ENCODE data around the gene FAM24A. TPM values are rescaled to one million over a fixed set of nuclear protein-coding genes. Genes with fewer than 3 reads are reported as not detected.

FAM24A gene
- total RNA-seq, 1 experiment from 2014 or later: not detected

GRCh38 chr10:122930140-122930539, 19.7 kb downstream of the FAM24A start:
- DNase-seq (ENCODE audit: low spot score): no peak

DNA sequence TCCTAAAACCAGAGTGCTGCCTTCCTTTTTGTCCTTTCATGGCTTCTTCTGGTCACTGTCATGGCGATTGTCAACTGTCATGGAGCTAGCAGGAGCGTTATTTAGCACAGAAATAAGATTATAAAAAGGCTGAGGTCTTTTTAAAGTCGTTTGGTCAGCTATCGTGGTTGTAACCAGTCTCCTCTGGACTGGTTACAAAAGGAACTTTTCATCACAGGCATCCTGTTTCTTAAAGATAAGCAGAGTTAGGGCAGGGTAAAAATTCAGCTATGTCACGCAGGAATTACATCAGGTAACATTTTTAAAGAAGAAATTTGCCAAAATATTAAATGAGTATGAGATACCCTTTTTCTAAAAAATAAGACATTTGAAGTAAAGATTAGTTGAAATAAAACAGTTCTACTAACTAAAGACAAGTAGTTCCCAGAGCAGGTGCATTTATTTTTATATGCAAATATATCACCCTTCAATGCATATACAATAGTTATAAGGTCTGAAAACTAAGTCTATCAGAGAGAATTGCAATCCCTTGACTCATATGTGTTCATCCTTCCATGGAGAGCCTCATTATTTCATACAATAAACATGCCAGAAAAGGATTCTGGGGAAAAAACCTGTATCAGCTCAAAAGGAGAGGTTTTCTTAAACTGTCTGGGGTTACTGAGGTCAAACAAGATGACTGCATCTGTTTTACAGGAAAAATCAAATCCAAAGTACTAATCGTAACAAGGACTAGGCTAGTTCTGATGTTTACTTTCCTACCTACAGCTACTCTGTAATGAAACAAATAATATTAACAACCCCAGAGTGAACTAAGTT, 20.9 kb downstream of the FAM24A start:
- no peak for DNase-seq (ENCODE audit: low spot score)

GRCh38 chr10:122939133-122939855, 28.9 kb downstream of the FAM24A start:
- DNase-seq (ENCODE audit: low spot score): no peak

GRCh38 chr10:122939856-122940543, 29.6 kb downstream of the FAM24A start:
- no peak for DNase-seq (ENCODE audit: low spot score)

GRCh38 chr10:122949296-122949695, 38.9 kb downstream of the FAM24A start:
- no peak for DNase-seq (ENCODE audit: low spot score)

DNA sequence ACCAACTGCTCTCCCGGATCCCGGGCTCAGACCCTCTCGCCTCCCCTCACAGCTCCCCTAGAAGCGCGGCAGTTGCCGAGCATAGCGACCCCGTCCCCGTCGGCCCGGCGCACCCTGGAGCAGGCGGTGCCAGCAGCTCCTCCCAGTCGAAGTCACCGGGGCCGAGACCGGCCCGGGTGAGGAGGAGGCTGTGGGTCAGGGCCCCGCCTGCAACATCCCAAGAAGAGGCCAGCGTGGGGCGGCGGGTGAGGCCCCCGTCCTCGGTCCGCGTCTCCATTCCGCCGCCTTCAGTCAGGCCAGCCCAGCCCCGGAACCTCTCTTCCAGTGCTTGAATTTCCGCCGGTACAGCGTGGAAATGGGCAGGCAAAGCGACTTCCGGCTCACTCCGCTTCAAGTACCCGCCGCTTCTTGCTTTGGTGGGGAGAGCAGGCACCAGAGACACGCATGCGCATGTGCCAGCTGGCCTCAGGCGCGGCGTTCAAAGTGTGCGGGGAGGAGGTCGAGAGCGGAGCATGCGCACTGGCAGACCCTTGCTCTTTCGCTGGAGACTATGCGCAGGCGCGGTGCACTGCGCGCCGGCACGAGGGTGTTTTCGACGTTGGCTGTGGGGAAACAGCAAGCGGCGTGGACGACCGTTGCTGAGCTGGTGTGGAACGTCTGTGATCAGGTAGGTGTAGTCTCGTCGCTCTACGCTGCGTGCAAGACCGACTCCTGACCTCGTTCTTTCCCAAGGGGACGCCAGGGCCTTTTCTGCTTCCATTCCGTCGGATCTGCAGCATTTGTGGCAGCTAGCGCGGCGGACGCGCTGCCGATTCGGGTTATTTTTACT, 43.7 kb downstream of the FAM24A start, which contains the start of gene C10orf88:
Gene C10orf88, minus strand, starts transcription at position 326 of the 829 bp plus-strand sequence. Its CDS starts 49 bp downstream, at position 277.
- peak; percentile 95 for DNase-seq (ENCODE audit: low spot score)

DNA sequence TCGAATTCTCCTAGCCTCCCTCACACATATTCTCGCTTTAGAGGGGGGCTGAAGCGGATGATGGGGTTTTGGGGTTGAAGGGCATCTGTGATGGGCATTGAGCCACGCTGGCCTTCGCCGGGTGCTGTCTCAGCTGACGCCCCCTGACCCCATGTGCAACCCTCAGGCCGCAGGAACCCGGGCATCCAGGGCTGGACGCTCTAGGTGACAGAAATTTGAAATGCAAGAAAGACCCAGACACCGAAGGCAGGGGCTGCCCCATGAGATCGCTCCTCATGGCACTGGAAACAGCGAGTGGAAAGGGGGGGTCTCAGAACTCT, 44.3 kb downstream of the FAM24A start:
- DNase-seq (ENCODE audit: low spot score): no peak

DNA sequence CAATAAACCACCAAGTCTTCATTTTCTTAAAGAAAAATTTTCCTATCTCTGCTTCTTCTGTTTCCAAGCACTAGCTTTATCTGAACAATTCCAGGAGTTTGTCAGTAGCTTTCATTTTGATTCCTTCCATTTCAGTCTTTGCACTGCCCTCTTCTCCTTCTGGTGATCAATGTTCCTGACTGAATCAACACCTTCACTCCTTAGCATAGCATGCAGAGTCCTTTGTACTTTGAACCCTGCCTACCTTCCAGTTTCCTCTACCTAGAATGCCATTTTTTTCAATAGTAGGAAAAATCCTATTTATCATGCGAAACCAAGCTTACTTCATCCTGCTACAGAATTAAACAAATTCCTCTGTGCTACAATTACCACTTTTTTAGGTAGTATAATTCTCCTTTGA, 45.5 kb downstream of the FAM24A start:
- peak; percentile 2 for DNase-seq (ENCODE audit: low spot score)

- no peak for DNase-seq (ENCODE audit: low spot score)
These were observed 47.1 kb downstream of the FAM24A start for GRCh38 chr10:122957474-122957873.

DNA sequence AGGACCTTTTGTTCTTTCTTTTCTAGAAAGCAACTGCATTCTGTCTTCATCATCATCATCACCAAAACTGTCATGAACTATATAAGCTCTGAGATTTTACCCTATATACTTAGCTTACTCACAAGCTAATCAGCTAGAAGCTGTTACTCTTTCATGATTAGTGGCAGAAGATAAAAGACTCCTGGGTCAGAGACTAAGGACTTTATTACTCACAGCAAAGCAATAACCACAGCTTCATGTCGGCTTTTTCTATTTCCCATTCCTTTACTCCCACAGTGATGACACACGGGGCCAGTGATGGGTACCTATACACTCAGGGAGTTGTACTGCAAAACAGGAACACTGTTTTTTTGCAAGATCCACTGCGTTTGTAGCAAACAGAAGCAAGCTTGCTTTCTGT, 52.0 kb downstream of the FAM24A start:
- no peak for DNase-seq (ENCODE audit: low spot score)

Other genes starting within 250 kb of the FAM24A start
- not detected in 2 replicates for gene C10orf120, start 210.8 kb upstream of the FAM24A start, total RNA-seq (2014; rRNA removed; shearing (Covaris generic))
- gene CUZD1, start 64.8 kb upstream of the FAM24A start, total RNA-seq (2014; rRNA removed; shearing (Covaris generic)): not detected in 2 replicates
- not detected in 2 replicates for gene FAM24B, start 31.0 kb upstream of the FAM24A start, total RNA-seq (2014; rRNA removed; shearing (Covaris generic))
- gene C10orf88, start 43.6 kb downstream of the FAM24A start, total RNA-seq (2014; rRNA removed; shearing (Covaris generic)): 1.8 and 3.9 TPM in 2 replicates
- 4.2 and 6.0 TPM in 2 replicates for gene PSTK, start 69.8 kb downstream of the FAM24A start, total RNA-seq (2014; rRNA removed; shearing (Covaris generic))
- 1.9 and 2.0 TPM in 2 replicates for gene IKZF5, start 98.2 kb downstream of the FAM24A start, total RNA-seq (2014; rRNA removed; shearing (Covaris generic))
- 0.73 and 0.79 TPM in 2 replicates for gene ACADSB, start 98.4 kb downstream of the FAM24A start, total RNA-seq (2014; rRNA removed; shearing (Covaris generic))
- gene HMX3, start 225.4 kb downstream of the FAM24A start, total RNA-seq (2014; rRNA removed; shearing (Covaris generic)): not detected in 2 replicates
- gene HMX2, start 237.5 kb downstream of the FAM24A start, total RNA-seq (2014; rRNA removed; shearing (Covaris generic)): not detected in 2 replicates
- gene BUB3, start 243.8 kb downstream of the FAM24A start, total RNA-seq (2014; rRNA removed; shearing (Covaris generic)): 264 and 274 TPM in 2 replicates